ENCODE results near the gene ICAM2.

Gene ICAM2

DNA sequence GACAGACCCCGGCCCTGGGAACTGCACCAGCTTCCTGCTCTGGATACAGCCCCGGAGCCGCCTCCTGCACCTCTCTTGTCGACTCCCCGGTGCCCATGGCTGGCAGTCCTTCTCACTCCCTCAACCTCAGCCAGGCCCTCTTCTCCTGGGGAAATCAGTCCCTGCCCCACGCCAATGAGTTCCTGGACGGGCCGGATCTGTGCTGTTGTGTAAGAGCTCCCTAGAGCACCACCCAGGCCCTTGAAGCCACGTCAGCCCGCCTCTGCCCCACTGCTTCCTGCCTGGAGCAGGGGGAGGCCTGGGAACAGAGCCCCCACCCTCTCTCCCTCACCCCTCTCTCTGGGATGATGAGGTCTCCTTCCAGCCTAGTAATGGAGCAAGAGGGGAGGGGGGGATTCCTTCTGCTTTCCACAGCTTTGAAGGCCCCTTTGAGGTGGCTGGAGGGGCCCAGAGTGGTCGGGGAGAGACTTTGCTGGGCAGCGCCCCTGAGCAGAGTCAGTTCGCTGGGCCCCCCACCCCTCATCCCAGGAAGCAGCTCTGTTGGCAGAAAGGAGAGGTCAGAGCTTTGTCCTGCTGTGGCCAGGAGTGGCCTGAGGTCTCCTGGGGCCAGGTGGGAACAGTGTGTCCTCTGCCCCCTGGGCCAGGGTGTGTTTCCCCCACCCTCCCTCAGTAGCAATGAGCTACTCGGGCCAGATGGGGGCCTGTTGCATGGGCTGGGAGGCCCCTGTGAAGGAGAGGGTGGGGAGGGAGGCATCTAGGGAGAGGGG, 18.5 kb downstream of the ICAM2 start:
- Histone ChIP-seq H3K27me3 (ENCODE audit: control insufficient read depth, low read length) (peaks cover 29% of the 10 kb centered on the region), H4K20me1 (ENCODE audit: control insufficient read depth, insufficient read depth, low read depth, low read length) (no peaks in the 10 kb centered on the region), H3K36me3 (ENCODE audit: control insufficient read depth, low read length) (peaks cover 14% of the 10 kb centered on the region; the same call in 1 of the 2 replicates), H3K9me2 (replicated peaks; ENCODE audit: control insufficient read depth, low read length) (no peaks in the 10 kb centered on the region), H3K79me2 (ENCODE audit: control insufficient read depth, low read length) (no peaks in the 10 kb centered on the region), H3K4me3 (ENCODE audit: low read length) (no peak overlapping the region), H3K9me3 (ENCODE audit: control insufficient read depth, insufficient read depth, low read length) (no peaks in the 10 kb centered on the region), H3K27ac (ENCODE audit: low read depth, low read length) (no peak overlapping the region), H3K4me1 (ENCODE audit: control insufficient read depth, low read length) (peaks cover 19% of the 10 kb centered on the region), H3F3A (ENCODE audit: control insufficient read depth, insufficient read depth) (no peaks in the 10 kb centered on the region), H3K4me2 (ENCODE audit: low read length) (no peak overlapping the region)
- TF ChIP-seq, protein P1, sequence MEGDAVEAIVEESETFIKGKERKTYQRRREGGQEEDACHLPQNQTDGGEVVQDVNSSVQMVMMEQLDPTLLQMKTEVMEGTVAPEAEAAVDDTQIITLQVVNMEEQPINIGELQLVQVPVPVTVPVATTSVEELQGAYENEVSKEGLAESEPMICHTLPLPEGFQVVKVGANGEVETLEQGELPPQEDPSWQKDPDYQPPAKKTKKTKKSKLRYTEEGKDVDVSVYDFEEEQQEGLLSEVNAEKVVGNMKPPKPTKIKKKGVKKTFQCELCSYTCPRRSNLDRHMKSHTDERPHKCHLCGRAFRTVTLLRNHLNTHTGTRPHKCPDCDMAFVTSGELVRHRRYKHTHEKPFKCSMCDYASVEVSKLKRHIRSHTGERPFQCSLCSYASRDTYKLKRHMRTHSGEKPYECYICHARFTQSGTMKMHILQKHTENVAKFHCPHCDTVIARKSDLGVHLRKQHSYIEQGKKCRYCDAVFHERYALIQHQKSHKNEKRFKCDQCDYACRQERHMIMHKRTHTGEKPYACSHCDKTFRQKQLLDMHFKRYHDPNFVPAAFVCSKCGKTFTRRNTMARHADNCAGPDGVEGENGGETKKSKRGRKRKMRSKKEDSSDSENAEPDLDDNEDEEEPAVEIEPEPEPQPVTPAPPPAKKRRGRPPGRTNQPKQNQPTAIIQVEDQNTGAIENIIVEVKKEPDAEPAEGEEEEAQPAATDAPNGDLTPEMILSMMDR (IDR thresholded peaks at IDR 0.05; ENCODE audit: low read depth, low read length, poor library complexity, severe bottlenecking) = no peak
- TF ChIP-seq EZH2phosphoT487 (IDR thresholded peaks at IDR 0.05; ENCODE audit: borderline replicate concordance, low read length) = no peak

DNA sequence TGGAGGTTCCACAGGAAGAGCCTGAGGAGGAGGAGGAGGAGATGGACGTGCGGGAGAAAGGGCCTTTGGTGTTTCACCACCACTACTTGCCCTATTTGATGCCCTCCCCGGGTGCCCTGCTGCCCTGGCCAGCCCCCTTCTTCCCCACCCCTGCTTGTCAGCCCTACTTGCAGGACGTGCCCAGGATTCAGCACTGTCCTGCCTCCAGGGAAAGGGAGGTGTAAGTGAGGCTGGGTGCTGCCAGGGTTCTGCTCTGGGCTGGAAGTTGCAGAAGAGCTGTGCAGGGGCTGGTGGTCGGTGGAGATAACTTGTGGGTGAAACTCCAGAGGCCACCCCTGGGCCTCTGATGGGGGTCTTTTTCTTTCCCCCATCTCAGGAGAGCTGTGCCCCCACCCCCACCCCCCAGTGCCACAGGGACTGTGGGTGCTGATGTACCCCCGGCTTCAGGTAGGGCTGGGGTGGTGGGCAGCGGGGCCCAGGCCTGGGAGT, 19.3 kb downstream of the ICAM2 start:
- no peak overlapping the region for H3K4me3 ChIP-seq (ENCODE audit: low read length)
- no peaks in the 10 kb centered on the region for H3K79me2 ChIP-seq (ENCODE audit: control insufficient read depth, low read length)
- H3K4me2 ChIP-seq (ENCODE audit: low read length) = no peak overlapping the region
- no peaks in the 10 kb centered on the region for H4K20me1 ChIP-seq (ENCODE audit: control insufficient read depth, insufficient read depth, low read depth, low read length)
- peaks cover 14% of the 10 kb centered on the region; the same call in 1 of the 2 replicates for H3K36me3 ChIP-seq (ENCODE audit: control insufficient read depth, low read length)
- H3K9me3 ChIP-seq (ENCODE audit: control insufficient read depth, insufficient read depth, low read length) = no peaks in the 10 kb centered on the region
- peaks cover 19% of the 10 kb centered on the region for H3K4me1 ChIP-seq (ENCODE audit: control insufficient read depth, low read length)
- H3F3A ChIP-seq (ENCODE audit: control insufficient read depth, insufficient read depth) = no peaks in the 10 kb centered on the region
- H3K27me3 ChIP-seq (ENCODE audit: control insufficient read depth, low read length) = peaks cover 37% of the 10 kb centered on the region
- H3K9me2 ChIP-seq (replicated peaks; ENCODE audit: control insufficient read depth, low read length) = no peaks in the 10 kb centered on the region
- TF ChIP-seq EZH2phosphoT487 (IDR thresholded peaks at IDR 0.05; ENCODE audit: borderline replicate concordance, low read length) = no peak
- TF ChIP-seq, protein P1 (IDR thresholded peaks at IDR 0.05; ENCODE audit: low read depth, low read length, poor library complexity, severe bottlenecking) = no peak
- H3K27ac ChIP-seq (ENCODE audit: low read depth, low read length) = no peak overlapping the region

DNA sequence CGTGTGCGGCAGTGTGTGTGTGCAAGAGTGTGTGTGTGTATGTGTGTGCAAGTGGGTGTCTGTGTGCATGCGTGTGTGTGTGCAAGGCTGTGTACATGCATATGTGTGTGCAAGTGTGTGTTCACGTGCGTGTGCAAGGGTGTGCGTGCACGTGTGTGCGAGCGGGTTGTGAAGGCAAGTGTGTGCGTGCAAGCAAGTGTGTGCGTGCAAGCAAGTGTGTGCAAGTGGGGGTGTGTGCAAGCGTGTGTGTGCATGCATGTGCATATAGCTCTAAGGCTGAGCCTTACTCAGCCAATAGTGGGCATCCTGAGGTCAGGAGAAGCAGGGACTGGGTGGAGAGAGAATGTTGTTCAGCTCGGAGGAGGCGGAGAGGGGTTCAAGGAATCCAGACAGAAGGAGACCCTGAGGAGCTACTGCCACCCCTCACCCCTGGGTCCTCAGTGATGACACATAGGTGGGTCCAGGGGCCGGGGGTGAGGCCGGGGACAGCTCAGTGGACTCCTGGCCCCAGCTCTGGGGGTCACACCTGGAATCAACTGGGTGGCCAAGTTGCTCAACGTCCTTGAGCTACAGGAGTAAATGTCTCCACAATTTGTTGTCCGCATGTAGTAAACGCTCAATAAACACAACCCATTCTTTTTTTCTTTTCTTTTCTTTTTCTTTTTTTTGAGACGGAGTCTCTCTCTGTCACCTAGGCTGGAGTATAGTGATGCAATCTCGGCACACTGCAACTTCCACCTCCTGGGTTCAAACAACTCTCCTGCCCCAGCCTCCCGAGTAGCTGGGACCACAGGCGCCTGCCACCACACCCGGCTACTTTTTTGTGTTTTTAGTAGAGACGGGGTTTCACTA, 20.5 kb downstream of the ICAM2 start:
- peaks cover 11% of the 10 kb centered on the region; the same call in 1 of the 2 replicates for H3K36me3 ChIP-seq (ENCODE audit: control insufficient read depth, low read length)
- no peak overlapping the region for H3K4me3 ChIP-seq (ENCODE audit: low read length)
- H3K27me3 ChIP-seq (ENCODE audit: control insufficient read depth, low read length) = peaks cover 43% of the 10 kb centered on the region
- H4K20me1 ChIP-seq (ENCODE audit: control insufficient read depth, insufficient read depth, low read depth, low read length) = no peaks in the 10 kb centered on the region
- H3K4me2 ChIP-seq (ENCODE audit: low read length) = no peak overlapping the region
- peaks cover 19% of the 10 kb centered on the region for H3K4me1 ChIP-seq (ENCODE audit: control insufficient read depth, low read length)
- no peaks in the 10 kb centered on the region for H3F3A ChIP-seq (ENCODE audit: control insufficient read depth, insufficient read depth)
- no peaks in the 10 kb centered on the region for H3K9me2 ChIP-seq (replicated peaks; ENCODE audit: control insufficient read depth, low read length)
- no peaks in the 10 kb centered on the region for H3K9me3 ChIP-seq (ENCODE audit: control insufficient read depth, insufficient read depth, low read length)
- no peaks in the 10 kb centered on the region for H3K79me2 ChIP-seq (ENCODE audit: control insufficient read depth, low read length)
- TF ChIP-seq, protein P1 (IDR thresholded peaks at IDR 0.05; ENCODE audit: low read depth, low read length, poor library complexity, severe bottlenecking) = no peak
- TF ChIP-seq EZH2phosphoT487 (IDR thresholded peaks at IDR 0.05; ENCODE audit: borderline replicate concordance, low read length) = no peak
- no peak overlapping the region for H3K27ac ChIP-seq (ENCODE audit: low read depth, low read length)
